ENCODE measurements around the gene TNRC6C.
A peak's percentile ranks its signal among the peaks of the same experiment; 100 is the strongest.
"Not testable (repeated sequence)": the region's sequence is repeated elsewhere in the genome, so short reads cannot be mapped to it uniquely, and the experiment has no call there.

The TNRC6C gene

DNA sequence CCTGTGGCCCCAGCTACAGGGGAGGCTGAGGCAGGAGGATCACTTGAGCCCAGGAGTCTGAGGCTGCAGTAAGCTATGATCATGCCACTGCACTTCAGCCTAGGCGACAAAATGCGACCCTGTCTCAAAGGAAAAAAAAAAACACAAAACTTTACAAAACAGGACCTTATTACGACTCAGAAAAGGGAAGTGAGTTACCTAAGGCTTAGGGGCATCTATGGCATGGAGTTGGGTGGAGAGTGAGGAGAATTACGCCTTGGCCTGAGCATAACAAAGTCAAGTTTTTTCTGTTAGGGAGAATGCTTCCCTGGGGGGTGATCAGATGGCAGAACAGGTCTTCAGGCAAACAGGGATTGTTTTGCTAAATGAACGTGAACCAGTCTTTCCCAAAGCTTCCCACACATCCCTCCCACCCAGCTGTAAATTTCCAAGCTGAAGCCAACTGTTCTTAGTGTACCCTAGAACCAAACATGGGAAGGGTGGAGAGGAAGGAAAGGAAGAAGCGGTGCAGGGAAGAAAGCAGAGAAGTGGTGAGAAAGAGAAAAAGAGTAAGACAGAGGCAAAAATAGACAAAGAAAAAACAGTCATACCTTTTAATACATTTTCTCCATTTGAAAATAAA, 24.6 kb upstream of the TNRC6C start:
- DNase-seq = no peak

DNA sequence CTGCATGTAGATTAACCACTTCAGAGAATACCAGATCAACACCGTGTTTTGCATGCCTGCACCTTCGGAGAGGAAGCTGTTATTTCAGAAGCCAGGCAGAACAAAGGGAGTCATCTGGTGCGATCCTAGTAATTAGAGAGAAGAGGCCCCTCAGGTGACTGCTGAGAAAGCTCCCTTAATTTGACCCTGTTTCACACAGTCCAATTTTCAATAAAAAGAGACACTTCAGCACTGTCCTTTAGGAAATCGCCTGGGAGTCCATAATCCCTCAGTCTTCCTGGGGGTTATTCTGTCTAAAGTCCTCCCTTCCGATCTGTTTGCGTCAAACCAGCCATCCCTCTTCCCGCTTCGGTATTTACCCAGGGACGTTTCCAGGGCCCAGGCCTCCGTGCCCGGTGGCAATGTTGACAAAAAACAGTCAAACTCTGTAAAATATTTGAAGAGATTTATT, 23.4 kb upstream of the TNRC6C start:
- no peak for DNase-seq

DNA sequence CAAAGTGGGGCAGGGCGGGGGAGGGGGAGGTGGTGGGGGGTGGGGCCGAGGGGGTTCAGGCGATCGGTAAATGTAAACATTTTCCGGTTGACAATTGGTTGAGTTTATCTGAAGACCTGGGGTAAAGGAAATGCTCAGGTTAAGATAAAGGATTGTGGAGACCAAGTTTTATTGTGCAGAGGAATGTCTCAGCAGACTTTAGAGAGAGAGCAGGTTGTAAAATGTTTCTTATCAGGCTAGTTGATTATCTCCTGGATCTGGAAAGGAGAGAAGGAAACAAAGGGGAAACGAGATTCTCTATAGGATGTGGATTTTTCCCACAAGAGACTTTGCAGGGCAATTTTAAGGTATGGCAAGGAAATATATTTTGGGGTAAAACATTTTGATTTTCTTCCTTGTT, 22.8 kb upstream of the TNRC6C start:
- not testable (repeated sequence) for DNase-seq

DNA sequence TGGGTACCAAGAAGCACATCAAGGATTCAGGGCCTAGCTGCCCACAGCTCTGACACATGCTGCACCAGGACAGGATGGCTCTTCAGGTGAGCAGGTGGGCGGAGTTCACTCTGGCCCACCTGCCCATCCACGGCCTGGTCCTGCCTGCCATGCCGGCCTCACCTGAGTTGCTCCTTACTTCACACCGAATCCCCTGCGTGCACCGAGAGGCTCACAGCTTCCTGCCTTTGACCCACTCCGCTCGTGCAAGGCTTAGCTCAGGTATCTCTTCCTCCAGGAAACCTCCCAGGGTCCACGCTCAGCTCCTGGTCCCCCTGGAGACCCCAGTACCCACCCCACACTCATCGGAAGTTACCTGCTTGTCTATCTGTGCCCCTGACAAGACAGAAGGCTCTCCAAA, 21.6 kb upstream of the TNRC6C start:
- no peak for DNase-seq

DNA sequence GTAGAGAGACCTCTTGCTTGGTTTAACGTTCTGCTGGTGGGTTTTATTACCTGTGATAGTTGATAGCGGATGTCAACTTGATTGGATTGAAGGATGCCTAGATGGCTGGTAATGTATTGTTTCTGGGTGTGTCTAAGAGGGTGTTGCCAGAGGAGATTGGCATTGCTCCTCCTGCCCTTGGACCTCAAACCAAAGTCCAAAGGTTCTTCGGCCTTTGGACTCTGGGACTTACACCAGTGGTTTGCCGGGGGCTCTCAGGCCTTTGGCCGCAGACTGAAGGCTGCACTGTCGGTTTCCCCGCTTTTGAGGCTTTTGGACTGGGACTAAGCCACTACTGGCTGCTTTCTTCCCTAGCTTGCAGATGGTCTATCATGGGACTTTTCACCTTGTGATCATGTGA, 17.5 kb upstream of the TNRC6C start:
- no peak for DNase-seq

DNA sequence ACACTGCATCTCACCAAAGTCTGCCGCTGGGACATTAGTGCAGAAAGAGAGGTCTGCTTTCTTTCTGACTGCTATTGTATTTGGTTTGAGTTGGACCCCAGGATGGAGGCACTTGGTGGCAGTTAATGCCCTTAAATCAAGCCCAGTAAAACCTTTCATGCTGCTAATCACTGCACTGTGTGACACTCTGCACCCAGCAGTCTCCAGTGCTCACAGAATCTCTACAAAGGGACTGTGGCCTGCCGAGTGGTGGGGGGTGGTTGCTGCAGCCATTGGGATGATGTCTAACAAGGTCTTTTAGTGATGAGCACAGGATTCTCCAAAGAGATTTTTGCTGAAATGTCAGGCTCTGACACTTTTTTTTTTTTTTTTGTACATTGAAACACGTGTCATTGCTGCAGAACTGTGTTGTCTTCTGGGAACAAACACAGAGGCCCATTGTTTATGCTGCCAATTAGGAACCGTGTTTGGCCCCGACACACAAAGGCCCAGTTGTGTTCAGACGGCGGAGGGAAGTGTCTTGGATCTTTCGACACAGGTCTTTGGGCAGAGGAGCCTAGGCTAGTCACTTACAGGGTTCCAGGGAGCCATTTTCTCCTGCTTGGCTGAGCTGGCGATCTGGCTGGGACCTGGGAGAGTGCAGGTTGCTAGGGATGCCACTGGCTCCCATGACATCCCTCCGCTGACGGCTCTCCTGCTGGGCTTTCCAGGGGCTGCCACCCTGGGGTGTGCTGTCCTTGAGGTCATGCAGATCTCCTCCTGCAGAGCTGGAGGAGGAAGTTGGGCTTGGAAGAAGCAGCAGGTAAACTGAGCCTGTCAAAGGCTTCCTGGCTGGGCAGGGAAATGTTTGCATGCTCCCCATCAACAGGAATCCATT, 16.2 kb upstream of the TNRC6C start:
- DNase-seq = no peak

DNA sequence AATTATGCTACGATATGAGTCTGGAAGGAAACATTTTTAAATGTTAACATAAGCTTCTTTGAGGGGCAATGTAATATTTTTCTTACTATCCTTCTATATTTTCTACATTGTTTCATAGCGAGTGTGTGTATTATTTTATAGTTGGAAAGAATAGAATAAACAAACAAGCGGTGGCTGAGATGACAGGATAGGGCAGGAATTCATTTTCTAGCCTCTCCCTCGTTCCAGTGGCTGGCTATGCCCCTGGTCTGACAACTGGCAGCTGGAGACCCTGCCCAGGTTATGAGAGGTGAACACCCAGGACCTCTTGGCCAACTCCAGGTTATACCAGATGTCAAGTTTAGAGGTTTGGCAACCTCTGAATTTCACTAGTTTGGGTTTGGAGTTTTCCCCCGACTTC, 14.5 kb upstream of the TNRC6C start:
- DNase-seq = no peak

DNA sequence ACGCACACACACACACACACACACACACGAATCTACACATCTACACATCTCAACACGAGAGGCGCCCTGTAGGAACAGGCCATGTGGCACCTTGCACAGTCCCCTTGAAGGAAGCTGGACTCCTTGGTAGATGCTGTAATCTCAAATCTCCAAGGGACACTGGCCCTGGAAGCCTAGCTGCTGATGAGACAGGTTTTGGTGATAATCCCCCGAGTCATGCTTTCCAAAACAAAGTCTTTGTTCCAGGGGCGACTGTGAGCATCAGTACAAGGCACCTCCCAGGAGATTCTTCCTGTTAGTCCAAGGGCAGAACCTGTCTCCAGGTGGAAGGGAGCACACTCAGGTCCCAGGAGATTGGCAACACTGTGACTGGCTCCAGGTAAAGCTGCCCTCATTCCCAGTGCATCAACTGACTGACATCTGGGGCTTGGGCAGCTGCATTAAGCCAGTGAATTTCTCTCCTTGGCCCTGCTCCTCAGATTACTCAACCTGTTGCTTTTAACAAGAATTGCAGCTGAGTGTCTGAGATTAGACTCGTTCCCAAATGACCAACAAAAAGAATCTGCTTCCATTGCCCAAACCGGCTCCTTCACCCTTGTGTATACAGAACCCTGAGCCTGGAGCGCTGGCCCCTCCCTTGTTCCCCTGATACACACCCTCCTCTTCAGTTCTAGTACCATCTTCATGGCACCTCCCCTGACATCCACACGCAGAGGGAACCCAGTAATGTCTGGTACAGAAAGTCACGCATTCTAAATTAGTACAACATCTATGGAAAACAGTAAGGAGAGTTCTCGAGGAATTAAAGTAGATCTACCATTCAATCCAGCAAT, 13.9 kb upstream of the TNRC6C start:
- DNase-seq = no peak

DNA sequence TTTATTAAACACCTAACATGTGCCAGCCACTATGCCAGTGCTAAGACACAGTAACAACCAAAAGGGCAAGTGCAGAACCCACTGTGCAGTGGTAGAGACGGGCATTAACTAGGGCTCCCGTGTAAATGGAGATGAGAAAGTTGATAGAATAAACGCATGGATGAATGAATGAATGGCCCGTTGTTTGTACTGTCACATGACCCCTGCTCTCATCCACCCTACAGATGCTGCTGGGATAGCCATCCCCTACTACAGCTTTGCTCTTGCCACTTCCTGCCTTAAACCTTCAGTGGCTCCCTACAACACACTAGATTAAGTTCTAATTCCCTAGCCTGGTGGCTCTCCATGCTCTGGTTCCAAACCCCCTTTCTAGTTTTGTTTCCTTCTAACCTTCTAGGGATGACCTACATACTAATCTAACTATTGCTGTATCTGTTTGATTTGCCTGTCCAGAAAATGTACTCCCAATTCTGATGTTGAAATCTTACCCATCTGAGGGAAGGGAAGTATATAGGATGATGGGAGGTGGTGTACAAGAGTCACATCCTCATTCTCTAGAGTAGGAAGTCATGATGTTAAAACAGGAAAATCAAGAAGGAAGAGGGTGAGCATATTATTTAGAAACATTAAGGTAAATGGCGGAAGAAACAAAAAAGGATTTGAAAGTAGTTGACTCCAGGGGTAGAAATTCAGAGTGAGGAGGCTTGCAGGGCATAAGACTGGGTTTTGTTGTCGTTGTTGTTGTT, 11.4 kb upstream of the TNRC6C start:
- DNase-seq = no peak

DNA sequence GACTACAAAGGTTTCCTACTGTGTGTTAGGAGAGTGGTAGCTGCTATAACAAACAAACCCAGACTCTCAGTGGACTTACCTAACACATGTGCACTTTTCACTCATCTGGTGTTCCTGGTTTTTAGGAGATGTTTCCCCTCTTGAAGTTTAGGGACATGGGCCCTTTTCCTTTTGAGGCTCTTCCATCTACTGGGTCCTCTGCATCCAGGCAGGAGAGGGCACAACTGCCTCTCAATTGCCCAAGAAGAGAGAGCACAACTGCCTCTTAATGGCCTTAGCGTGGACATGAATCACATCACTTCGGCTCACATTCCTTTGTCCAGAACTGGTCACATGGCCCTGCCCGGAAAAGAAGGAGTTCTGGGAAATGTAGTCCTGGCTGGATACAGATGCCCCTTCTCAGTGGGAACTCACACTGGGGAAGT, 9.8 kb upstream of the TNRC6C start:
- DNase-seq = no peak

DNA sequence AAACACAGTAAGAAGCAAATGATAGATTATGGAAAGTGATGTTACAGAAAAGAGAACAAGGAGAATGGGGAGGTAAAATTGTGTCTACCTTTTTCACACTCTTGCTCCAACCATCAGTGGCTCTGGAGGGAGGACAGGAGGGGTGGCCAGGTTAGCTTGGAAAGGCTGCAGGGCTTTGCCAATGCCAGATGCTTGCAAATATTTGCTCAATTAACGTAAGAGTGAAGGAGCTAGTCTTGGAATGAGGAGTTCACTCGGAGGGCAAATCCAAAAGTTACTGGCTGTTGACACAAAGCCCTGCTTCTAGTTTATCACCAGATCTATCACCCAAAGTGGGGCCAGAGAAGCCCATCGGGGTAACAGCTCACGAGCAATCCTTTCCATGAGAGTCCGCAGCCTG, 7.4 kb upstream of the TNRC6C start:
- DNase-seq = no peak

DNA sequence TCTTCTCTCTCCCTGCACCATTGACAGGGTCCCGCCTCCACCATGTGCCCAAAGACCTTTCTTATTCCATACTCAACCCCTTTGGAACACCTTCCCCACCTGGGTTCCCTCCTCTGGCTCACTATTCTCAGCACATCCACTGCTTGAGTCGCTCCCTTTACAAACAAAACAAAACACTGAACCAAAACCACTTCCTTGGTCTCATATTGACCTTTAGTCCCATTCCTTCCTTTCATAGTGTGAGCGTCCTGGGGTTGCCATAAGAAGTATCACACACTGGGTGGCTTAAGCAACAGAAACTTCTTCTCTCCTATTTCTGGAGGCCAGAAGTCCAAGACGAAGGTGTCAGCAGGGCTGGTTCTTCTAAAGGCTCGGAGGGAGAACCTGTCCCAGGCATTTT, 6.1 kb upstream of the TNRC6C start:
- DNase-seq = no peak

DNA sequence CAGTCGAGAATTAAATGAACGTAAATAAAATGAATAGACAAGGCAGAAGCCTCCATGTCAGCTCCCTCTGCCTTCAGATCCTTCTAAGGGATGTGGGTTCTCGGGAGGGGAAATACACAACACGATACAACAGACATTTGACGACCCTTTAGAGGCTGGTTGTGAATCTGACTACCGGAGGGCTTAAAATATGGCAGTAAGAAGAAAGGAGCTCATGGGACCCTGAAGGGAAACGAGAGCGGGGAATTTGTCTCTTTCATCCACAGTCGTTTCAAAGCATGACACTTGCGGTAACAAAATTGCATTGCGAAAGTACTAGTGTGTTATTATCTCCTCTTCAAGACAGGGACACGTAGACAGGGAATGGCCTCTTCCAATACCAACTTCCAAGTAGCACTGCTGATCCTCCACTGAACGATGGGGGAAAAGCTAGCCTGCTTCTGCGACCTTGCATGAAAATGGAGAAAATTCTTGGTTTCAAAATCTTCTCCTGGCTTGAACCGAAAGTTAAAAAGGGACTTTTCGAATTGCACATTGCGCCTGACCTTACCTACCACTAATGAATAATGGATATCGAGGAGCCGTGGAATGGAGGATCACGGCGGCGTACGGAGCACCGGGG, 1.2 kb upstream of the TNRC6C start:
- no peak for DNase-seq

DNA sequence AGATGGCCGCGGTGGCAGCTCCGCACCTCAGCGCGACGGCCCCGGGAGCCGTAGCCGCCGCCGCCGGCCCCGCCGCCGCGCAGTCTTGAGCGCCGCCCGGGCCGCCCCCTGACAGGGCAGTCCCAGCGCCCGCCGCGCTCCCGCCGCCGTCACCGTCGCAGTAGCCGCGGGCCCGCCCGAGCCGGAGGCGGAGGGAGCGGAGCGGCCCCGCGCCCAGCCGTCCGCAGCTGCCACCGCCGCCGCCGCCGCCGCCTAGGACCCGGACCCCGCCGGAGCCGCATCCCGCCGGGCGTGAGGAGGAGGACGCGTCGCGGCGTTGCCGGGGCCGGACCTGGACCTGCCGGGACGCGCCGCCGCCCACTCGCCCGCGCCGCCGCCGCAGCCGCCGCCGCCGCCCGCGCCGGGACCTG, 218 bp downstream of the TNRC6C start:
- no peak for DNase-seq

DNA sequence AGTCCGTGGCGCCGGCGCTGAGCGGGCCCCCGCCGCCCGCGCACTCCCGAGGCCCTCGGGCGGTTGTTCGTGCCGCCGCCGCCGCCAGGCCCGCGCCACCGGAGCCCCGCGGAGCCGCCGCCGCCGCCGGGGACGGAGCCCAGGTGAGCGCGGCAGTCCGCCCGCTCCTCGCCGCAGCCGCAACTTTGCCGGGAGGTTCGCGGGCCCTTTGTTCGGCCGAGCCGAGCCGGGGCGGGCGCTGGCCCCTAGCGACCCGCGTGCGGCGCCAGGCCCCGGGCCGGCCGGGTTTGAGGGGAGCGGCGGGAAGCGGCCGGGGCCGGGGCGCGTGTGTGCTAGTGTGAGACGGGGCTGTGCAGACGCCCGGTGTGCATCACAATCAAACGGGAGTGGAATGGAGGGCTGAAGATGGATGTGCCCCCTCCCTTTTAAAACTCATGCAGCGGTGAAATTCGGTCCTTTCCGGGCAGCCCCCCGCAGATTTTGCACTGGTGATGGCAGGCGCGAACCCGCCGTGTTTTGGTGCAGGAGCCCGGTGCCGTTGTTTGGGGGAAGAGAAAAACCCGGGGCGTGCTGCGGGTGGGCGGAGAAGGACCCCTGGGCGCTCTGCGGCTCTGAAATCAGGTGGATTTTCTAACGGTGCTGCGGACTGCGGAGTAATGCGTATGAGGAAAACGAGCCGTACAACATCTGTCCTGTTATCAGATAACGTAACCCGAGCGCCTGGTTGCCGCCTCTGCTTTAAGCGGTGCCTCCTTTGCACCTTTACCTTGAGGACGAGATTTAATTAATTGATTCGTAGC, 823 bp downstream of the TNRC6C start:
- DNase-seq = no peak

DNA sequence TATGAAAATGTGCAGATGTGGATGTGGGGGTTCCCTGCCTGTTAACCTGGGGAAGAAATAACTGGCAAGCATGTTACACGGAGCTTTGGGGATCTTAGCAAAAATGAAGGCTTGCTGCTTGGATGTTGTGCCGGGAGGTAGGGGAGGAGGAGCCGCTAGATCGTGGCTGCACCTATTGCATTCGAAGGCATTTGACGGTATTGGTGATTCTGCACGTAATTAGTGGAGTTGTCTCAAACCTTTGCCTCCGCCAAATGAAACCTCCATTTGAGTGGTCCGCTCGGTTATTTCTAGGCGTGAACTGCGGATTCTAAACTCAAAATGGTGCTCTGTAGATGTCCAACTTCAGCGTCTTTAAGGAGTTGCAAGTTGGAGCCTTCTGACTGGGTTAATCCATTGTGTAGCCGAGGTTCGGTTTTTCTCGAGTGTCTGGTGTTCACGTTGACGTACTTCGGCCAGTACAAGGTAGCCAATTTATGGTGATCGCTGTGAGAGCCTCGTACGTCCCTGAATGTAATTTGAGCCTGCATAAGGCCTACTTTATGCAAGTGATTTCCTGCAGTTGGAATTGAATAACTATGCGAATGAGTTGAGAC, 1.5 kb downstream of the TNRC6C start:
- no peak for DNase-seq

DNA sequence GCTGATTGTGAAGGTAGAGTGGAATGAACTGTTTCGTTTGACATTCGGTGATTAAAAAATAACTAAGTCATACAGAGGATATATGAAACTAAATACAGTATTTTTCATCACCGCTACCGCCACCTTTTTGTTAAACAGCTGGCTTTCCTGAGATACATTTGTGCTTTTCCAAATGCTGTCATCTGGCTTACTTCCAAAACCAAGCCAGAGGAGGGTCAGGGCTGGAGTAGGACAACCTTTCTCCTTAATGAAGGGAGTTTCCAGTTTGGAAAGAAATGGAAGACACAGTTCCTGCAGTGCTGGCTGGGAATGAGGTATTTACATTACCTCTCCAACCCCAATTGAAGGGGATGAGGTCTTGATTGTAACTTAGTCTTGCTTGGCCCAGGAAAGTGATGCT, 3.2 kb downstream of the TNRC6C start:
- no peak for DNase-seq

DNA sequence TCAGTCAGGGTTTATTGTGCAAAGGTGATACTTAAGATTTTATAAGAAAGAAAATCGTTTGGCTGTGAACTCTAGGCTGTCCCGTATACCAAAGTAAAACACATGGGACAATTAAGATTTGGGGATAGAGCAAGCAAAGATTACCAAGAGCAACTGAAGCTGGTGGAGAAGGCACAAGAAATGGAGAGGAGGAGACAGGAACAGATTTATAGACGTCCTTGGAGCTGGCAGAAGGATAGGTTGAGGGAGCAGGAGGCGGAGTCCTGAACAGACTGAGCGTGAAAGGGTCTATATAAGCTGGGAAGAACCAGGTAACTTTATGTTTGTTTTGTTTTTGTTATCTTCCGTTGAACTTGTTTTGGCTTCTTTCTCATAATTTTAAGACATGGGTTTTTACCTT, 3.8 kb downstream of the TNRC6C start:
- DNase-seq = no peak

DNA sequence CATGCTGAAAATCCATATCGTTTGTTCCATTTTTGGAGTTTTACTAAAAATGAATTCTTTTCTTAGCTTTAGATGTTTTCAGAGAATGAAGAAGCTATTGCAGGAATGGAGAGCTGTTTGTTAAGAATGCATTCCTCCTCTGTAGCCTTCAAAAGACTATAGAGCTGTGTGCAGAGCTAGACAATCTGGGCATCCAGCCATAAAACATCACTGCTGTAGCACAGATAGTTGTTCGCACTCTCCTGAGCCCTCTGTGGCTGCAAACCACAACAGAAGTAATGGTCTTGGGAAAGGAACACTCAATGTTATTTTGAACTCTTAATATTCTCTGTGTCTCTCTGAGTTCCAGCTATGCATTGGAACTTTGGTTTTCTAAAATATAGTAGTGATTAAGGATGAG, 4.9 kb downstream of the TNRC6C start:
- DNase-seq = peak; percentile 42

DNA sequence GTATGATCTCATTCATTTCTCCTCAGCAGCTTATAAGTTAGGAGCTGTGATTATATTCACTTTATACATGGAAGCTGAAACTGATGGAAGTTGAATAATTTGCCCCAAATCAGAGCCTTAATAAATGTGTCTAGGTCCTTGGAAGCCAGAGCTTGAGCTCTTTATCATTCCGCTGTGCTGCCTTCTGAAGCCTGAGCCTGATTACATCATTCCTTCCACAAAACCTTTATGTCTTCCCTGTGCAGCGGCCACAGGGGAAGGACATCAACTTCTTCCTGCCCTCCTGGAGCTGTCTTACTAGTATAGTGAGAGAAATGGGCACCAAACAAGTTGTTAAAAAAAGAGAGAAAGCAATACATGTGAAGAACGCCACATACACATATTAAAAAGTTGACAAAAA, 6.8 kb downstream of the TNRC6C start:
- no peak for DNase-seq

DNA sequence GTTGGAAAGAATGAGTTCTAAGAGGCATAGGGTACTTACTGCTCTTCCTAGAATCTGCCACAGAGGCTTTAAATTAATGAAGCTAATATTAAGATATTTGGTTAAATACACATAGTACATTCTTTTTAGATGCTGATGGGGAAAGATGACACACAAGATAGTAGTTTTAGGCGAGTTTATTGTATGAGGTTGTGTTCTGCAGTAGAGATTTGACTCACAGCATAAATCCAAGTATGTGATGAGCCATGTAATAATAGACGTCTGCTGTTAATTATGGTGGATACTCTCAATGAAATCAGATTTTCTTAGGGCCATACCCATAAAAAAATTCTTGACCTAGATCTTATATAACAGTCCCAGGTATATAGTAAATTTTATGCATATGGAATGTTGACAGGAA, 8.0 kb downstream of the TNRC6C start:
- no peak for DNase-seq

All from GDM1 (cell line).